GM08714 (cell line): Measurements from ENCODE around the gene ERCC8.

Experiments used
- H3K4me3 ChIP-seq: fragments of 200-500 bp; sonication (Bioruptor generic); 2 replicates; pipeline ENCODE4 v1.5.1; 2014; ENCODE audit warnings: mild to moderate bottlenecking, low read length, inconsistent platforms
- ZNF274 ChIP-seq: IDR thresholded peaks from 2 replicates; pipeline ENCODE4 v1.6.1; 2012; ENCODE audit warnings: mild to moderate bottlenecking, low read depth, low read length

ERCC8 gene

DNA sequence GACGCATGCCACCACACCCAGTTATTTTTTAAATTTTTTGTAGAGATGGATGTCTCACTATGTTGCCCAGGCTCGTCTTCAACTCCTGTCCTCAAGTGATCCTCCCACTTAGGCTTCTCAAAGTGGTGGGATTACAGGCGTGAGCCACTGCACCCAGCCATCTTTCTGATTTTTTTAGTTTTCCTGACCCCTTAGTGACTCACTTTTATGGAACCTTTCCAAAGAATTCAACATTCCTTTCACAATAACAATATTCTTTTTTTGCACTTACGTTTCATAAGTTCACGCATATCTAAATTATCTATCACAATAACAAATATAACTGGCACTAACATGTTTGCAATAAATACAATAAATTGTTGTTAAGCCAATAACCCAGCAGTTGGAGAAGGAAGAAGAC is 109.3 kb downstream of the ERCC8 start:
- no peak for TF ChIP-seq ZNF274

GRCh38 chr5:60833520-60833919 is 111.3 kb downstream of the ERCC8 start:
- no peak for TF ChIP-seq ZNF274
- no peak overlapping the region for H3K4me3 ChIP-seq

More for the DNA sequence above, 109.3 kb downstream of the ERCC8 start:
- no peak overlapping the region for H3K4me3 ChIP-seq

DNA sequence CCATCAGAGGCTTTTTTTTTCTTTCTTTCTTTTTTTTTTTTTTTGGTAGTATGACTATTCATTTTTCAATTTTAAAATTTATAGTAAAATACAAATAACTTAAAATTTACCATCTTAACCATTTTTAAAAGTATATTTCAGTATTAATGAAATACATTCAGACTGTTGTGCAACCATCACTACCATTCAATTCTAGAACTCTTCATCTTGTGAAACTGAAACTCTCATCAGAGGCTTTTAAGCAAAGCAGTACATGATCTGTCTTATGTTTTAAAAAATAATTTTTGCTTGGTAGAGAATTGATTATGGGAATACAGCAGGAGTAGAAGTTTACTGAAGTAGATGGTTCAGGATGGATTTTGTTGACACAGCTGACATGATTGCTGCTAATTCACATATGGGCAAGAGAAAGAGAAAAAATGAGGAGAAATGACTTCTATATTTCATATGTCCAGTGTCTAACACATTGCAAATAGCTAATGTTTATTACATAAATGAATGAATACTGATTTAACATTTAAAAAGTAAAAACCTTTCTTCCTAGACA is 114.2 kb downstream of the ERCC8 start:
- no peak overlapping the region for H3K4me3 ChIP-seq
- no peak for TF ChIP-seq ZNF274

DNA sequence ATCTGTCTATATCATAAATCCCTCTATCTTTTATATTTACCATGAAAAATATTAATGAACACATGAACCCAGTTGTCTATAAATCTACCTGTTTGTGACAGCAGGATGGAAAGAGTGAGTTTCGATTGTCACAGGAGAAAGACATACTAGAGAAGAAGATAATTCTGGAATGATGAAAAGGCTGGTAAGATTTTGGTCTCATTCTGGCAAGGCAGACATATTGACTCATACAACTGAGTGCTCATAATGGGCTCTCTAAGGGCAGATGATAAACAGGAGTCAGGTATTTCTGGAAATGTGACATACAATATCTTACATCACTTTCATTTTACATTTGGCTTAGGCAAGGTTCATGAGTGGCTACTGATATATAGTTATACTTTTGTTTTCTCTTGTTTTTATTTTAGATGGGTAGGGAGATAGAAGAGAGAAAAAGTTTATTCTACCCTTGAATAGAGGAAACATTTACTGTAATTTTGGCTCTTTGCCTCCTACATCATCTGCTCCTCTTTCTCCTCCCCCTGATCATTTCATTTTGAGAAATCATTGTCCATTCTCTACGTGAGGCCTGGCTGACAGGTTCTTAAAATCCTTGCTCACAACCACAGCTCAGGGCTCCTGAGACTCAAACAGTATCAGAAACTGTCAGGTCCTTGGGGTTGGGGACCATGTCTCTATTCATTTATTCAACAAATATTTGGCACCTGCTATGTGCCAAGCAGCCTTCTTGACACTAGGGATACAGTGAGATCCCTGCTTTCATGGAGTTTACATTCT is 115.2 kb downstream of the ERCC8 start:
- TF ChIP-seq ZNF274, result no peak
- no peak overlapping the region for H3K4me3 ChIP-seq

DNA sequence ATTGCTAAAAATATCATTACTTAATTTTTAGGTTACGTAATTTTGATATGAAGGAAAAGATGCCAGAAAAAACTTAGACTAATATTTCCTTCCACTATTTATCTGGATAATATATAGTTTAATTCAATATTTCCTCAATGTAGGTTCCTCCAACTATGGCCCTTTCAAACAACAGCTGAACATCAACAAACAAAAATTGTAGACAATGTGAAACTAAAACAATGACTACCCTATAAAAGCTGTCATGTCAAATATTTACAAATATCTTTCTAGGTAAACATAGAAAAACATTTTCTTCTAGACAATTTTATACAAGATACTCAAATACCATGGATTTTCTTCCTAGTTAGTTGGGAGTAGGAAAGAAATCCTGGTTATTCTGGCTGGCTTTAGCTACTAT is 117.7 kb downstream of the ERCC8 start:
- TF ChIP-seq ZNF274, result no peak
- no peak overlapping the region for H3K4me3 ChIP-seq

DNA sequence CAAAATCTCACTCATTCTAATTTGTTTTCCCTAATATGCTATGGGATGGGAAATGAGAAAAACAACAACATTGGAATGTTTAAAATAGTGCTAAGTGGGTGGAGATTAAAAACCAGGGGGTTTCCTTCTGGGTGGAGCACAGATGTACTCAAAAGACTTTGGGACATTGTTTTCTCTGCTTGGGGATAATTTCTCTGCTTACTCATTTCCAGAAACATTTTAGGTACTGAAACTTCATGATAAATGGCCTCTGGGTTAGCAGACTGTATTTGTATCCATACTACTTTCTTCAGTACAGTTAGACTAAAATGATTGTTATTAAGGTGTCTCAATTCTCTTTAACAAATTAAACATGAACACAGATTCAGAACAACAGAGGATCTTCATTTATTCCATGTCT is 118.2 kb downstream of the ERCC8 start:
- no peak overlapping the region for H3K4me3 ChIP-seq
- TF ChIP-seq ZNF274, result no peak
